ENCODE results near the gene PIP4K2C.
"Not testable (repeated sequence)": the region's sequence is repeated elsewhere in the genome, so short reads cannot be mapped to it uniquely, and the experiment has no call there.

The PIP4K2C gene

DNA sequence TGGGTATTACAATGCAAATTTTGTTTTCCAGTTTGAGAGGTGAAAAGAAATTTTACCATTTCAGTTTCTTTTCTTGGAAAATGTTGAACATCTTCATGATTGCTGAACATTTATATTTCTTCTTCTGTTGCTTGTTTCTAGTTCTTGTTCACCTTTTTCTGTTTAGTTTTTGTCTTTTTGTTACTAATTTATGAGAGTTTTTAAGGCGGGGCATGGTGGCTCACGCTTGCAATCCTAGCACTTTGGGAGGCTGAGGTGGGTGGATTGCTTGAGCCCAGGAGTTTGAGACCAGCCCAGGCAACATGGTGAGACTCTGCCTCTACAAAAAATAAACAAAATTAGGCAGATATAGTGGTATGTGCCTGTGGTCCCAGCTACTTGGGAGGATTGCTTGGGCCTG is 30.5 kb upstream of the PIP4K2C start:
- no peak for DNase-seq

DNA sequence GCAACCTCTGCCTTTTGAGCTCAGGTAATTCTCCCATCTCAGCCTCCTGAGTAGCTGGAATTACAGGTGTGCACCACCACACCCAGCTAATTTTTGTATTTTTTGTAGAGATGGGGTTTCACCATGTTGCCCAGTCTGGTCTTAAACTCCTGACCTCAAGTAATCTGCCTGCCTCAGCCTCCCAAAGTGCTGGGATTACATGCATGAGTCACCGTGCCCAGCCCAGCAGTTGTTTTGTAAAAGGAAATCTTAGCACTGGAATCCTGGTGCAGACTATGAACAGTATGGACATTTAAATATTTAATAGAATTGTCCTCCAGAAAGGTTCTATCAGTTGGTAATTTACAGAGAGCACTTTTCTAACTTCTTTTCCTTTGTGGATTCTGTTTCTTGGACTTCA is 29.9 kb upstream of the PIP4K2C start:
- DNase-seq: not testable (repeated sequence)

DNA sequence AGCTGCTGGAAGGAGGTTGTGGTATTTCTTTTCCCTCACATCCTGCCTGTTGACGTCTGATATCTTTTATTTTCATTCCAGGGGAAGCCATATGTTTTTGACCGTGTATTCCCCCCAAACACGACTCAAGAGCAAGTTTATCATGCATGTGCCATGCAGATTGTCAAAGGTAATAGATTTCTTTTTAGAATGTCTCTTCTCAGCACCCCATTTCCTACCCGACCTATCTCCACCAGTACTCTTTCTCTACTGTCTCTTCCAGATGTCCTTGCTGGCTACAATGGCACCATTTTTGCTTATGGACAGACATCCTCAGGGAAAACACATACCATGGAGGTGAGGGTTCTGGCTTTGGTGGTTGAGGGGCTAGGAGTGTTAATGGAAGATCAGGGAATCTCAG is 27.6 kb upstream of the PIP4K2C start:
- no peak for DNase-seq

DNA sequence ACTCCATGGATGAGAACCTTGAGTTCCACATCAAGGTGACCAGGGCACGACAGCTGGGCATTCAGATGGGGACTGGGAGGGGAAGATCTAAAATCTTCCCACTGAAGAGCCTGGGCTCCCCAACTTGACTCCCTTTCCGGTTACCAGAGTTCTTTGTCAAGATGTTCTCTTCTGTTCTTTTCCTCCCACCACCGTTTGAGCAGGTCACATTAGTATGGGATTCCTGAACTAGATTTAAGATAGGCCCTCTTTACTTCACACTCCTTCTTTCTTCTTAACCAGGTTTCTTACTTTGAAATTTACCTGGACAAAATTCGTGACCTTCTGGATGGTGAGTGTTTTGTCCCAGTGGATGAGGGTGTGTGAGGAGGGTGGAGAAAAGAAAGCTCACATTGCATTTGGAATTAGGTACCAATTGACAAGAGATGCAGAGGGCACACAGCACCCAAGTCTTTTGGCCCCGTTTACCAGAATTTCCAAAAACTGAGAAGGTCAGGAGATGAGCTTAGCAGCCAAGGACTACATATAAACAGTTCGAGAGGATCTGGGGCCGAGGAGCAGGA is 26.7 kb upstream of the PIP4K2C start:
- DNase-seq: no peak

- no peak for DNase-seq
These were observed 22.2 kb upstream of the PIP4K2C start for GRCh38 chr12:57568838-57569237.

- DNase-seq: no peak
These were observed 21.1 kb upstream of the PIP4K2C start for GRCh38 chr12:57569858-57570257.

- not testable (repeated sequence) for DNase-seq
These were observed 20.6 kb upstream of the PIP4K2C start for GRCh38 chr12:57570438-57570837.

DNA sequence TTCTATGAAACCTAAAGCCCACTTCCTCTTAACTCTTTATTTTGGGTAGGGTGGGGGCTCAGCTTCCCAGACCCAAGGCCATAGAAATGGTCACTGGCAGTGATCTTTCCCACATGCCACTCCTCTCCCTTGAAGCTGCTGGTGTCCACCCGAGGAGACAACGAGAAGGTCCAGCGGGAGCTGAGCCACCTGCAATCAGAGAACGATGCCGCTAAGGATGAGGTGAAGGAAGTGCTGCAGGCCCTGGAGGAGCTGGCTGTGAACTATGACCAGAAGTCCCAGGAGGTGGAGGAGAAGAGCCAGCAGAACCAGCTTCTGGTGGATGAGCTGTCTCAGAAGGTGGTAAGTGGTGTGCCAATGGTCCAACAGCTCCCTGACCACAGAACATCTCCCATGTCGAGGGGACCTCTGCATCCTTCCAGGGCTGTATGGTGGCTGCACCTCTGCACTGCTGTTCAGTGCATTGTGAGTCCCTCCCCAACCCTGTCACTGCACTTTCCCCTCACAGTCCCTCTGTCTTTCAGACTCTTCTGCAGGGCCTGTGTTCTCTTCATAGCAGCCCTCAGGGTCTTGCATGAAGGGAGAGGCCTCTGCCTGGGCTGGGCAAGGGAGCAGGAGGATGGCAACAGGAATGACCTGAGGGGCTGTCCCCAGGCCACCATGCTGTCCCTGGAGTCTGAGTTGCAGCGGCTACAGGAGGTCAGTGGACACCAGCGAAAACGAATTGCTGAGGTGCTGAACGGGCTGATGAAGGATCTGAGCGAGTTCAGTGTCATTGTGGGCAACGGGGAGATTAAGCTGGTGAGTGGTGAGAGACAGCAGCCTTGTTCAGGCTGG is 18.8 kb upstream of the PIP4K2C start:
- DNase-seq: no peak

- DNase-seq: no peak
These were observed 16.2 kb upstream of the PIP4K2C start for GRCh38 chr12:57574795-57575194.

GRCh38 chr12:57575771-57576612 is 15.0 kb upstream of the PIP4K2C start:
- no peak for DNase-seq

GRCh38 chr12:57576613-57577160 is 14.3 kb upstream of the PIP4K2C start:
- no peak for DNase-seq

GRCh38 chr12:57577981-57578758 is 12.8 kb upstream of the PIP4K2C start:
- no peak for DNase-seq

- DNase-seq: no peak
These were observed 12.0 kb upstream of the PIP4K2C start for GRCh38 chr12:57579011-57579410.

- no peak for DNase-seq
These were observed 11.1 kb upstream of the PIP4K2C start for GRCh38 chr12:57579677-57580465.

DNA sequence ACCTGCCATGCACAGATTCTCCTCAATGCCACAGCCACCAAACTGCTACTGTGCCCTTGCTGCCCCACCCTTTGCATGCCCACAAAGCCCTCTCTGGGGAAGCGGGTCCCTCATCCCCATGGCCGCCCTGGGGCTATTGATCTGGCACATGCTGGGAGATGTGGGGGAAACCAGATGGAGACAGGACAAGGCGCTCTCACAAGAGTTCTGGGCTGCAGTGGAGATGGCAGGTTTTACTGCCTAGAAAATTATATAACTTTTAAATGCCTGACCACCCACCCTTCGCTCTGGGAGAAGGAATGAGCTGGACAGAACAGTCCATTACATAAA is 10.6 kb upstream of the PIP4K2C start:
- DNase-seq: no peak

GRCh38 chr12:57581802-57582201 is 9.2 kb upstream of the PIP4K2C start:
- no peak for DNase-seq

GRCh38 chr12:57582440-57582839 is 8.6 kb upstream of the PIP4K2C start:
- no peak for DNase-seq

DNA sequence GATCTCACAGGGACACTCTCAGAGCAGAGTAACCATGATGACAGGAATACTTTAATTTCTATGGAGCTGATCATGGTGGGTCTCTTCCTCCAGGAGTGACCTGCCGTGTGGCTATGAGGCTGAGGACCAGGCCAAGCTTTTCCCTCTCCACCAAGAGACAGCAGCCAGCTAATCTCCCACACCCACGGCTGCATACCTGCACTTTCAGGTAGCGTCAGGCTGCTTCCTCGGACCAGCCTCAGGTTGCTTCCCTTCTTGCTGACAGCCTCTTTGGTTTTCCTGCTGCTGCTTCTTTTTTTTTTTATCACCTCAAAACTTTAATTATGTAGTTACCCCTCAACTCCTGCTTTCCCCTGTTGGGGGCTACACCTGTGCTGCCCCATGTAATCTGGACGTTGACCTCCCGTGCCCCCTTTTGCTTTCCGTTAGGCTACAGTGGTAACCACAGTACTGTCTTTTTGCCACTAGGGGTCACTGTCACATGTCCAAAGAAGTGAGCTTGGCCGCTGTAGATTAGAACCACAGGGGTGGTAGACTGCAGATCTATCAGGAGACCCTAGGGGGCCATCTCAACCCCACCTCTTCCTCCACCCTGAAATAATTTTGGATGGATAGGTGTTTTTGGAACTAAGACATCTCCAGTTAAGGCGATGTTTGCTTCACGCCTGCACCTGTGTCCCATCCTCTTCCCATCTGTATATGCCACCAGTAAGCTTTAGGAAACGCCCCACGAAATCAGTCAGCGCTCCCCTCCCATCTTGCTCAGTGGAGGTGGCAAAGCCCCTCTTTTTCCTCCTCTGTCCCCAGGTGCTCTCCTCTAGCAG is 7.8 kb upstream of the PIP4K2C start:
- DNase-seq: peak; percentile 71

GRCh38 chr12:57584050-57584449 is 6.9 kb upstream of the PIP4K2C start:
- DNase-seq: no peak

DNA sequence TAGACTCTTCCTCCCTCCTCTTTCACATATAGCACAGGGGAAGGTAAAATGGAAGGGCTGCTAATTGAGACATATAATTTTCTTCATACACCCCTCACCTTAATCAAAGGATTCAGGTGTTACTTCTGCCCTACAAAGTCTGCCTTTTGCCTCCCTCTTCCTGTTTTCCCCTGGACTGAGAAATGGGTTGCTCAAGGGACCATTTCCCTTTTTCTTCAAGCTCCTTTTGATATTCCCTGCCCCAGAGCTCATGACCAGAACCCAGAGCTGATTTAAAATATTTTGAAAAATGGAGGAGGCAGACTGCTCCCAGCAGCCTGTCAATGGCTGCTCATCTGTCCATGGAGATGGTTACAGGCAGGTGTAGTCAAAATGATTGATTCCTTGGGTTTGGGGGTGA is 6.3 kb upstream of the PIP4K2C start:
- DNase-seq: no peak

DNA sequence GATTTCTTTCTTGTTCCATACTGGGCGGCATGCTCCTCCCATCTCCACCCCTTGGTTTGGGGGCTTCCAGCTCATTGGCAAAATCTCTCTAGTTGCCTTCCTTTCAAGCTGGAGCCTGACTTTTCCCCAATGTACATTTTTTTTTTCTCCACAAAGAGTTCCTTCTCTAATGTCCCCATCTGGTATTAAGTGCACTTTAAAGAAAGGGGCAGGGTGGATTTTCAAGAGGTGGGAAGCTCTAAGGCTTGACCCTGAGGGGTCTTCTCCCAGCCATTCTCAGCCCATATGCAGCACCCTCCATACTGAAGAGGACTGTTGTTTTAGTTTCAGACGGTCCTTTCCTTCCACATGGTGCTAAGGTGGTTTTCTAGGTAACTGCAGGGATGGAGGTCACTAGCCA is 5.8 kb upstream of the PIP4K2C start:
- DNase-seq: no peak
